GM12874 (cell line): ENCODE measurements around the gene CUEDC1.

Experiments
- TF ChIP-seq, protein P1 (sequence below): IDR thresholded peaks from 2 replicates; pipeline ENCODE4 v1.5.1; 2011; ENCODE audit warnings: low read depth, mild to moderate bottlenecking, control low read depth, low read length, moderate library complexity; ENCODE audit not compliant: insufficient read depth

The CUEDC1 gene

DNA sequence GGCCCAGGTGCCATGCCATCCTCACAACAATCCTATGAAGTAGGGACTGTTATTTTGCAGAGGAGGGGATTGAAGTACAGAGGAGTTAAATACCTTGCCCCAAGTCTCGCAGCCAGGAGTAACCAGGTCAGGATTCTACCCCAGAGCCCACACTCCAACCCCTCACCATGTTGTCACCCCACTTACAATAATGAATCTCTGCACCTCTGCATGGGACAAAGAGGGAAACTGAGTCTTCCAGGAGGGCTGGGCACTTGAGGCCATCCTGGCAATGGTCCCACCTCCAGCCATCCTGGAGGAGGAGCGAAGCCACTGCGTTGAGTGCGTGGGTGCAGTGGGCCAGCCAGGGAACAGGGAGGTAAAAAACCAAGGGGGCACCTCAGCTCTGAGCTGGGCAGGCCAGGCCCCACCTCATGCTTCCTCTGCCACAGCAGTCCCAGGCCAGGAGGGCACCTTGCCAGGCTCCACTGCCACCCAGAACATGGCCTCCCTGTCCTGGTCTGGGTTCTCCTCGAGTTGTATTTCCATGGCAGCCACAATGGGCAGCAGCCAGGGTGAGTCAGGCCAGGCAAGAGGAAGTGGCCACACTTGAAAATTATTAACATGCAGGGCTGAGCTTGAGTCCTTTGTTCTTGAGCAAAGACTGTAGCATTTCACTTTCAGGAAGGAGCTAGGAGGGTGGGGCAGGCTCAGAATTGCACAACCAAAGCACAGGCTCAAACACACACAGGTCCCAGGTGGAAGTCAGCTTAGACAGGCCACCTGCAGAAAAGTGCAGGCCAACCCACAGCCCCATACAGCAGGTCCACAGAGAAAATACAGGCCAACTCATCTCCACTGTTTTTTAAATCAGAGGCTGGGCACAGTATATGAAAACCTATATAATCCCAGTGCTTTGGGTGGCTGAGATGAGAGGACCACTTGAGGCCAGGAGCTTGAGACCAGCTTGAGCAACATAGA lies 52.1 kb downstream of the CUEDC1 start:
- TF ChIP-seq, protein P1, sequence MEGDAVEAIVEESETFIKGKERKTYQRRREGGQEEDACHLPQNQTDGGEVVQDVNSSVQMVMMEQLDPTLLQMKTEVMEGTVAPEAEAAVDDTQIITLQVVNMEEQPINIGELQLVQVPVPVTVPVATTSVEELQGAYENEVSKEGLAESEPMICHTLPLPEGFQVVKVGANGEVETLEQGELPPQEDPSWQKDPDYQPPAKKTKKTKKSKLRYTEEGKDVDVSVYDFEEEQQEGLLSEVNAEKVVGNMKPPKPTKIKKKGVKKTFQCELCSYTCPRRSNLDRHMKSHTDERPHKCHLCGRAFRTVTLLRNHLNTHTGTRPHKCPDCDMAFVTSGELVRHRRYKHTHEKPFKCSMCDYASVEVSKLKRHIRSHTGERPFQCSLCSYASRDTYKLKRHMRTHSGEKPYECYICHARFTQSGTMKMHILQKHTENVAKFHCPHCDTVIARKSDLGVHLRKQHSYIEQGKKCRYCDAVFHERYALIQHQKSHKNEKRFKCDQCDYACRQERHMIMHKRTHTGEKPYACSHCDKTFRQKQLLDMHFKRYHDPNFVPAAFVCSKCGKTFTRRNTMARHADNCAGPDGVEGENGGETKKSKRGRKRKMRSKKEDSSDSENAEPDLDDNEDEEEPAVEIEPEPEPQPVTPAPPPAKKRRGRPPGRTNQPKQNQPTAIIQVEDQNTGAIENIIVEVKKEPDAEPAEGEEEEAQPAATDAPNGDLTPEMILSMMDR, result no peak

DNA sequence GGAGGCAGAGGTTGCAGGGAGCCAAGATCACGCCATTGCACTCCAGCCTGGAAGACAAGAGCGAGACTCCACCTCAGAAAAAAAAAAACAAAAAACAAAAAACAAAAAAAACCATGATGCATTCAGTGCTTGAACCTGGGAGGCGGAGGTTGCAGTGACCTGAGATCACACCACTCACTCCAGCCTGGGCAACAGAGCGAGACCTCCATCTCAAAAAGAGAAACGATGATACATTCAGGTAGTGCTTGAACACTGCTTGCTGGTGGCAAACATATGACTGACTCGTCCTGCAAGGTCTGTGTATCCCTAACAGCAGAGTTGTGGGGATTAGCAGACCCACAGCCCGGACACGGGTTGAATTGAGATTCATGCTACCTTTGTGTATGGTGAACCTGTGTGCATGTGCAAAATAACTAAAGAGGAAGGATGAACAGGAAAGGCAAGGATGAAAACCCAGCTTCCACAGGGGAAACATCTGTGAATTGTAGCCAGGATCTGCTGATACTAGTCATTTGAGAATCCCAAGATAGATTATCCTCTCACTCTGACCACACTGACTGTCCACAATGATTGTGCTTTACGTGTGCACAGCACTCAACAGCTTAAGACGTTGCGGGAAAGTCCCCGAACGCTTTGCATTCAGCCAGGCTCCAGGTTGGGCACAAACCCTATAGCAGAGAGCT lies 53.0 kb downstream of the CUEDC1 start:
- TF ChIP-seq, protein P1, result no peak

DNA sequence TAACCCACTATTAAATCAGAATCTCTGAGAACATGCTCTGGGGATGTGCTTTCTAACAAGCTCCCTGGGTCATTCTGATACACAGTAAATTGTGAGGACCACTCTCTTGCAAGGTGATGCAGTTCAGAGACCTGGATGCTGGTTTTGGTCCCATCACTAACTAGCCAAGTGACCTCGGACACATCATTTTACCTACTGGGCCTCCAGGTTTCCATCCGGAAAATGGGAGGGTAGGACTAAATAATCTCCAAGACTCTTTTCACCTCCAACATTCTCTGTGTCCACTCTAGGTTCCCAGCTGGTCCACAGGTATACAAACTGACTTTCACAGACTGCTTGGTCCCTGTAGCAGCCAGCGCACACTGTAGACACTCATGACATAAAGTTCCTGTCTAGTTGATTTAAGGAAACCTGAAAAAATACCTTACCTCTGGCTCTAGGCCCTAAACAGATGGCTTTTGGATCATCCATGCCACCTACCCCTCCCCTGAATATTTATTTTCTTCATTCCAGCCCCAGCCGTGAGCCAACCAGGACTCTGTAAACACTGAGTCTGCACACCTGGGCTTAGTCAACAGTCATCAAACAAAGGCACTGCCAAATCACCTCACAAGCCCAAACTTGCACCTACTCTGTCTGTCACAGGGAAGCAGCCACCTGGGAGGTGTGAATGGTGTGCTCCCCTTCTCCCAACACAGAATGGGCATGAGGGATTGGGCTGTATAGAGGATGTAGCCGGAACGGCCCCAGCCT lies 54.0 kb downstream of the CUEDC1 start:
- TF ChIP-seq, protein P1, result no peak

DNA sequence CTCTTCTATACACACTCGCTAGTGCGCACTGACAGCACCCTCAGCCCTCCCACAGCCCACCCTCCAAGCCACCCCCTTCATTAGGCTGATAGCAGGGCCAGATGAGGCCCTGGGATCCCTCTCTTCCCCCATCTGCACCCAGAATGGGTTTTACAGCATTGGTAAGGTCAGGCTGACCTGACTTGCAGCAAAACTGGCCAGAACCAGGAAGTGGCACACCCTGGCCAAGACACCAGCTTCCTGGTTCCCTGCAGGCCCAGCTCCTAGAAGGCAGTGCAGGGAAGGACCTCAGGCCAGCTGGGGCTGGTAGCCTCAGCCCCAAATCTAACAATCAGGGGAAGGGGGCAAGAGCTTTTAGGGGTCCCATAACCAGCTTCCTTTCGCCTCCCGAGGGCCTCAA lies 55.4 kb downstream of the CUEDC1 start:
- TF ChIP-seq, protein P1, result no peak

DNA sequence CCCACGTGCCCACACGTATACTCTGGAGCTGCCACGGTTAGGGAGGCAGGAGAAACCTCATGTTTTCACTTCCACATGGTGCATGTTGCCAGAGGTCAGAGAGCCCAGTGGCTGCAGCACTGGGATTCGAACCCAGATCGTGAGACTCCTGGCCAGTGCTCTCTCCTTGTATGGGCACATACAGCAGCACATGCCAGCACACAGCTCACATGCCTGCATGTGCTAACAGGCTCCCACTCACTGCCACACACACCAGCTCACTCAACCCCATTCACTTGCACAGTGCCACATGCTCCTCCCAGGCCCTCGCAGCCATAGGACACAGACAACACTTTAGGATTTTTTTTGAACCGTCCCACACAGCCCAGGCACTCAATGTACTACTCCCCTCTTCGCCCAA lies 55.8 kb downstream of the CUEDC1 start:
- TF ChIP-seq, protein P1, result no peak

DNA sequence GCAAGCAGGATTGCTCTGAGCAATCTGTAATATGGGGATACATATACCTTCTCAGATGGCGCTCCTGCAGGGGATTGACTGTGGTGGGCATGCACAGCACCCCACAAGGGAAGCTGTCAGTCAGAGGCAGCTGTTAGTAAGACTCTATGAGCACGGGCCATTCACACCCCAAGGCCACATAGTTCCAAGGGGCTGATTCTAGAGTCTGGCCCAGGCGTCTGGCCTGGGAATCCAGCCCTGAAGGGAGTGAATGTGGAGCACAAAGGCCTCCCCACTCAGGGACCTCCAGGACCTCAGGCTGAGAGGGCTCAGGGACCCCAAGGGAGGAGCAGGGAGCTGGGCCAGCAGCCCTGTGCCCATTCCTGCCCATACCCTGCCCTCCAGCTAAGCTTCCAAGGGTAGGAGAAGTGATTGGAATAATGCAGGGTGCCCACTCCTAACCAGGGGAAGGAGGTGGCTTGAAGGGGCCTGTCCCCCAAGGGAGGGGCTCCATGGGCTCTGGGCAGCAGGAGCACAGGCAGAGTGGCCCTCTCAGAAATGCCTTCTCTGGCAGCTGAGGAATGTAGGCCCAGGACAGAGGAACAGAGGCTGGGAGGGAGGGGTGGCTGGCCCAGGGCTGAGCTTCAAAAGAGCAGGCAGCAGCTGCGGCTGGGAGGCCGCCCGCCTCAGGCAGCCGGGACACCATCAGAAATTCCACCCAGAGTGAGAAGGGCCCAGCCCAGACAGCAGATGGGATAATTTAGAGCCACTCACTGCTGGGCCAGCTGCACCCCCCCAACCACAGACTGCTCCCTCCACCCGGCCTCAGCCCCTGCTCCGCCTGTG lies 56.5 kb downstream of the CUEDC1 start:
- TF ChIP-seq, protein P1, result no peak
